MM.1S (cell line): ENCODE measurements around the gene PCOLCE2.

Source experiments
- DNase-seq: peaks from one replicate; pipeline ENCODE4 v3.0.0-alpha.2; 2015
- H2AFZ ChIP-seq: fragments of 300-600 bp; sonication (generic); 2 replicates; pipeline ENCODE4 v1.6.0; 2016; ENCODE audit warnings: antibody characterized with exemption, low read length
- H3F3A ChIP-seq: fragments of 300-600 bp; sonication (generic); 2 replicates; pipeline ENCODE4 v1.6.1; 2016; ENCODE audit warnings: mild to moderate bottlenecking, antibody characterized with exemption, low read length, moderate library complexity, mixed read lengths; ENCODE audit not compliant: insufficient read depth
- H3K27ac ChIP-seq: fragments of 300-600 bp; sonication (generic); 2 replicates; pipeline ENCODE4 v1.5.1; 2016; ENCODE audit warnings: mild to moderate bottlenecking, low read length
- H3K27me3 ChIP-seq: fragments of 300-600 bp; sonication (generic); replicated peaks from 2 replicates; pipeline ENCODE4 v1.6.0; 2016; ENCODE audit warnings: low read length; ENCODE audit not compliant: insufficient read depth
- H3K36me3 ChIP-seq: fragments of 300-600 bp; sonication (generic); replicated peaks from 2 replicates; pipeline ENCODE4 v1.6.1; 2016; ENCODE audit warnings: mild to moderate bottlenecking, low read length, mixed read lengths; ENCODE audit not compliant: insufficient read depth
- H3K4me1 ChIP-seq: fragments of 300-600 bp; sonication (generic); 2 replicates; pipeline ENCODE4 v1.6.1; 2016; ENCODE audit warnings: low read length, mixed read lengths
- H3K4me2 ChIP-seq: fragments of 300-600 bp; sonication (generic); 2 replicates; pipeline ENCODE4 v1.6.0; 2016; ENCODE audit warnings: low read depth, low read length
- H3K4me3 ChIP-seq: fragments of 300-600 bp; sonication (generic); 2 replicates; pipeline ENCODE4 v1.5.1; 2016; ENCODE audit warnings: low read length, mixed read lengths
- H3K79me2 ChIP-seq: fragments of 300-600 bp; sonication (generic); 2 replicates; pipeline ENCODE4 v1.6.1; 2016; ENCODE audit warnings: mixed run types, low read length, mixed read lengths
- H3K9ac ChIP-seq: fragments of 300-600 bp; sonication (generic); 2 replicates; pipeline ENCODE4 v1.6.1; 2016; ENCODE audit warnings: low read length, mixed read lengths
- H3K9me2 ChIP-seq: fragments of 300-600 bp; sonication (generic); replicated peaks from 2 replicates; pipeline ENCODE4 v1.6.1; 2016; ENCODE audit warnings: mild to moderate bottlenecking, low read length, mixed read lengths; ENCODE audit not compliant: insufficient read depth
- H3K9me3 ChIP-seq: fragments of 300-600 bp; sonication (generic); replicated peaks from 2 replicates; pipeline ENCODE4 v1.6.1; 2016; ENCODE audit warnings: mild to moderate bottlenecking, low read length, mixed read lengths; ENCODE audit not compliant: insufficient read depth
- H4K20me1 ChIP-seq: fragments of 300-600 bp; sonication (generic); 2 replicates; pipeline ENCODE4 v1.6.1; 2016; ENCODE audit warnings: mild to moderate bottlenecking, low read length, moderate library complexity, mixed read lengths; ENCODE audit not compliant: insufficient read depth
- EZH2 ChIP-seq: fragments of 300-600 bp; sonication (generic); optimal IDR thresholded peaks from 2 replicates; pipeline ENCODE3; 2017; ENCODE audit warnings: low read depth, mild to moderate bottlenecking, antibody characterized with exemption, low read length, mixed read lengths
- EZH2phosphoT487 ChIP-seq: fragments of 300-600 bp; sonication (generic); IDR thresholded peaks from 2 replicates; pipeline ENCODE4 v1.6.1; 2018; ENCODE audit warnings: antibody characterized with exemption, low read length
- TF ChIP-seq, protein P1 (sequence below): fragments of 300-600 bp; sonication (generic); IDR thresholded peaks from 2 replicates; pipeline ENCODE4 v1.5.1; 2016; ENCODE audit warnings: antibody characterized with exemption, low read length, mixed read lengths

PCOLCE2 gene

GRCh38 chr3:142912402-142913172 lies 23.7 kb upstream of the PCOLCE2 start:
- TF ChIP-seq EZH2 (no peak), EZH2phosphoT487 (no peak)
- TF ChIP-seq, protein P1, sequence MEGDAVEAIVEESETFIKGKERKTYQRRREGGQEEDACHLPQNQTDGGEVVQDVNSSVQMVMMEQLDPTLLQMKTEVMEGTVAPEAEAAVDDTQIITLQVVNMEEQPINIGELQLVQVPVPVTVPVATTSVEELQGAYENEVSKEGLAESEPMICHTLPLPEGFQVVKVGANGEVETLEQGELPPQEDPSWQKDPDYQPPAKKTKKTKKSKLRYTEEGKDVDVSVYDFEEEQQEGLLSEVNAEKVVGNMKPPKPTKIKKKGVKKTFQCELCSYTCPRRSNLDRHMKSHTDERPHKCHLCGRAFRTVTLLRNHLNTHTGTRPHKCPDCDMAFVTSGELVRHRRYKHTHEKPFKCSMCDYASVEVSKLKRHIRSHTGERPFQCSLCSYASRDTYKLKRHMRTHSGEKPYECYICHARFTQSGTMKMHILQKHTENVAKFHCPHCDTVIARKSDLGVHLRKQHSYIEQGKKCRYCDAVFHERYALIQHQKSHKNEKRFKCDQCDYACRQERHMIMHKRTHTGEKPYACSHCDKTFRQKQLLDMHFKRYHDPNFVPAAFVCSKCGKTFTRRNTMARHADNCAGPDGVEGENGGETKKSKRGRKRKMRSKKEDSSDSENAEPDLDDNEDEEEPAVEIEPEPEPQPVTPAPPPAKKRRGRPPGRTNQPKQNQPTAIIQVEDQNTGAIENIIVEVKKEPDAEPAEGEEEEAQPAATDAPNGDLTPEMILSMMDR, result no peak
- H3K79me2 ChIP-seq, result no peaks in the 10 kb centered on the region
- DNase-seq, result no peak
- H3K4me2 ChIP-seq, result no peak overlapping the region
- no peaks in the 10 kb centered on the region for H3K36me3 ChIP-seq
- no peaks in the 10 kb centered on the region for H3K27me3 ChIP-seq
- H3K27ac ChIP-seq, result no peak overlapping the region
- H3K9ac ChIP-seq, result no peak overlapping the region
- H3K9me3 ChIP-seq, result no peaks in the 10 kb centered on the region
- no peak overlapping the region for H3K4me3 ChIP-seq
- H2AFZ ChIP-seq, result no peak overlapping the region
- H4K20me1 ChIP-seq, result no peaks in the 10 kb centered on the region
- no peaks in the 10 kb centered on the region for H3K4me1 ChIP-seq
- no peaks in the 10 kb centered on the region for H3K9me2 ChIP-seq
- peaks cover 3% of the 10 kb centered on the region; the same call in 1 of the 2 replicates for H3F3A ChIP-seq

DNA sequence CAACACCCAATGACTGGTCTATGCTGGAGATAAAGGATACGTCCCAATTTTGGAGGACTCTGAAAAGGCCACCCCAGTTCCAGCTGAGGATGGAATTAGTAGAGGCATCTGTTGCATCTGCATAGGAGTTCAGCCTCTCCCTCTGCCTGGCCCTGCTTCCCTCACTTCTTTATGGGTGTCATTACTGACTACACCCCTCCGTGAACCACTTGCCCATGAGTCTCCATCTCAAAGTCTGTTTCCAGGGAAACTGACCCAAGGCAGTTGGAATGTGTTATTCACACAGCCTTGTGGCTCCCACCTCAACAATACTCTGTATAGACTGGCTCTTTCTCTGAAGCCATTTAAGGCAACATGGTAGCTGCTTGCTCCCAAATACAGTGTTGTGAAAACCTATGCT lies 21.4 kb upstream of the PCOLCE2 start:
- H3K27me3 ChIP-seq, result no peaks in the 10 kb centered on the region
- H2AFZ ChIP-seq, result no peak overlapping the region
- no peaks in the 10 kb centered on the region for H3K9me3 ChIP-seq
- DNase-seq, result no peak
- H3K9me2 ChIP-seq, result no peaks in the 10 kb centered on the region
- H3K4me3 ChIP-seq, result no peak overlapping the region
- no peak overlapping the region for H3K9ac ChIP-seq
- H3K36me3 ChIP-seq, result no peaks in the 10 kb centered on the region
- H3K79me2 ChIP-seq, result no peaks in the 10 kb centered on the region
- no peaks in the 10 kb centered on the region for H4K20me1 ChIP-seq
- H3K27ac ChIP-seq, result no peak overlapping the region
- peaks cover 3% of the 10 kb centered on the region; the same call in 1 of the 2 replicates for H3F3A ChIP-seq
- no peak for TF ChIP-seq EZH2phosphoT487
- TF ChIP-seq, protein P1, result no peak
- no peak for TF ChIP-seq EZH2
- H3K4me1 ChIP-seq, result 0 out of 2 replicates have a peak, but pooled peaks cover 2% of the 10 kb centered on the region
- H3K4me2 ChIP-seq, result no peak overlapping the region

DNA sequence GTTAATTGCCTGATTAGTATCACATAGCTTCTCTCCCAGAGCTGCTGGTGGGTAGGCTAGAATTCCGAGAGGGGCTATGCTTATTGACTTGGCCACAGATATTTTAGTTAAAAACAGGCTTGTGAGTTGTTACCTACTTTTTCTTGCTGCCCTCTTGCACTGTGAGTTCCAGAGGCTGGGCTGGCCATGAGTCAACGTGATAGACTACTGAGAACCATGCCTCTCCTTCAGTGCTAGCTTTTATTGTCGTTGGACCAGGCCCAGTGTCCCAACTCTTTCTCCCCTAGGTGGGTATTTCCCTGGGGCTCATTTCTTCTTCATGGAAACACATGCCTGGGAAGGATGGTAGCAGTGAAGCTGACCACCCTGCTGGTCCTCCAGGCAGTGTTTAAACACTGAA lies 20.4 kb upstream of the PCOLCE2 start:
- H2AFZ ChIP-seq, result no peak overlapping the region
- no peak overlapping the region for H3K4me2 ChIP-seq
- H3K9me2 ChIP-seq, result no peaks in the 10 kb centered on the region
- no peak overlapping the region for H3K4me3 ChIP-seq
- no peak overlapping the region for H3K9ac ChIP-seq
- TF ChIP-seq EZH2 (no peak), EZH2phosphoT487 (no peak)
- TF ChIP-seq, protein P1, result no peak
- H3F3A ChIP-seq, result peaks cover 3% of the 10 kb centered on the region; the same call in 1 of the 2 replicates
- H3K79me2 ChIP-seq, result no peaks in the 10 kb centered on the region
- H3K4me1 ChIP-seq, result peaks cover 8% of the 10 kb centered on the region; the same call in 1 of the 2 replicates
- H4K20me1 ChIP-seq, result no peaks in the 10 kb centered on the region
- no peaks in the 10 kb centered on the region for H3K27me3 ChIP-seq
- no peak for DNase-seq
- H3K9me3 ChIP-seq, result no peaks in the 10 kb centered on the region
- H3K36me3 ChIP-seq, result no peaks in the 10 kb centered on the region
- H3K27ac ChIP-seq, result no peak overlapping the region
